NCI-H526 (cell line): Measurements from ENCODE around the gene ASB15.
A peak's percentile ranks its signal among the peaks of the same experiment; 100 is the strongest.
"Not testable (repeated sequence)": the region's sequence is repeated elsewhere in the genome, so short reads cannot be mapped to it uniquely, and the experiment has no call there.

Experiments
- DNase-seq, 2 experiments: peaks; one replicate each; lab custom pipeline; 2025; lab: John Stamatoyannopoulos, UW

Gene ASB15

GRCh38 chr7:123598657-123599056, 3.0 kb upstream of the ASB15 start:
- DNase-seq: no peak

GRCh38 chr7:123599766-123600165, 1.9 kb upstream of the ASB15 start:
- no peak for DNase-seq

- no peak for DNase-seq
Observed at GRCh38 chr7:123600876-123601275, 745 bp upstream of the ASB15 start.

- DNase-seq: no peak
Observed at GRCh38 chr7:123602648-123603047, 1.0 kb downstream of the ASB15 start.

GRCh38 chr7:123604739-123605138, 3.1 kb downstream of the ASB15 start:
- DNase-seq: no peak

- no peak for DNase-seq
Observed at GRCh38 chr7:123607423-123607975, 5.9 kb downstream of the ASB15 start.

- no peak for DNase-seq
Observed at GRCh38 chr7:123608991-123609882, 7.6 kb downstream of the ASB15 start.

GRCh38 chr7:123609883-123610239, 8.2 kb downstream of the ASB15 start:
- no peak for DNase-seq

GRCh38 chr7:123612024-123612423, 10.4 kb downstream of the ASB15 start:
- no peak for DNase-seq

- DNase-seq: no peak
Observed at GRCh38 chr7:123615344-123615743, 13.7 kb downstream of the ASB15 start.

- DNase-seq: no peak
Observed at GRCh38 chr7:123616223-123616622, 14.6 kb downstream of the ASB15 start.

- no peak for DNase-seq
Observed at GRCh38 chr7:123621707-123622106, 20.1 kb downstream of the ASB15 start.

- DNase-seq: peak; percentile 57 to 81
Observed at GRCh38 chr7:123622660-123623386, 21.2 kb downstream of the ASB15 start.

GRCh38 chr7:123624527-123625183, 23.0 kb downstream of the ASB15 start:
- peak; percentile 13 to 55 for DNase-seq

- no peak for DNase-seq
Observed at GRCh38 chr7:123625254-123625653, 23.6 kb downstream of the ASB15 start.

- DNase-seq: no peak
Observed at GRCh38 chr7:123627851-123628250, 26.2 kb downstream of the ASB15 start.

GRCh38 chr7:123628829-123629228, 27.2 kb downstream of the ASB15 start:
- no peak for DNase-seq

GRCh38 chr7:123629281-123629680, 27.7 kb downstream of the ASB15 start:
- DNase-seq: no peak

- no peak for DNase-seq
Observed at GRCh38 chr7:123632808-123633207, 31.2 kb downstream of the ASB15 start.

GRCh38 chr7:123633553-123633952, 31.9 kb downstream of the ASB15 start:
- DNase-seq: no peak

- DNase-seq: not testable (repeated sequence)
Observed at GRCh38 chr7:123634011-123634573, 32.5 kb downstream of the ASB15 start.
